ENCODE results near the gene ATP5F1C. TPM values are rescaled to one million over a fixed set of nuclear protein-coding genes. Genes with fewer than 3 reads are reported as not detected.

ATP5F1C gene
- total and polyA plus RNA-seq, 2 experiments from 2014 or later: 332 to 537 TPM

- Mint-ChIP-seq H3K4me3 (no peak overlapping the region), H3K4me1 (peaks cover 11% of the 10 kb centered on the region; the same call in 2 of the 3 replicates), H3K36me3 (ENCODE audit: low read depth) (peaks cover 23% of the 10 kb centered on the region), H3K9me3 (no peaks in the 10 kb centered on the region), H3K27ac (peak overlapping the region; percentile 57), H3K27me3 (ENCODE audit: insufficient read depth, low read depth, poor library complexity) (peaks cover 3% of the 10 kb centered on the region)
- Histone ChIP-seq H3F3A (replicated peaks; ENCODE audit: low read depth) (no peaks in the 10 kb centered on the region), H3K4me2 (no peak overlapping the region), H3K36me3 (ENCODE audit: insufficient read depth) (peaks cover 10% of the 10 kb centered on the region), H3K79me2 (replicated peaks; ENCODE audit: insufficient read depth) (peaks cover 97% of the 10 kb centered on the region), H3K27me3 (ENCODE audit: insufficient read depth) (no peaks in the 10 kb centered on the region), H3K9me2 (ENCODE audit: insufficient read depth) (no peaks in the 10 kb centered on the region), H2AFZ (no peak overlapping the region), H3K27ac (ENCODE audit: low read depth) (no peak overlapping the region), H4K20me1 (replicated peaks; ENCODE audit: insufficient read depth) (peaks cover 35% of the 10 kb centered on the region), H3K4me3 (no peak overlapping the region), H3K4me1 (ENCODE audit: insufficient read depth) (peaks cover 12% of the 10 kb centered on the region)
- ATAC-seq: no peak
- DNase-seq (ENCODE audit: low spot score): no peak
- TF ChIP-seq EZH2 (IDR thresholded peaks at IDR 0.05; ENCODE audit: low read depth, unreplicated experiment) (no peak), ZNF114 (CRISPR knock-in tag; IDR thresholded peaks at IDR 0.05) (no peak), ZNF331 (CRISPR knock-in tag; IDR thresholded peaks at IDR 0.05; ENCODE audit: low read depth) (no peak), ZNF462 (CRISPR knock-in tag; IDR thresholded peaks at IDR 0.05) (no peak), CTCF (conservative IDR thresholded peaks at IDR 0.05; ENCODE audit: low read depth in 2 of 2) (no peak), NANOG (IDR thresholded peaks at IDR 0.05; ENCODE audit: borderline replicate concordance) (no peak), STAT1 (IDR thresholded peaks at IDR 0.05; ENCODE audit: unreplicated experiment) (no peak)
Observed at GRCh38 chr10:7792541-7792940, 4.6 kb downstream of the ATP5F1C start.

All from GM23338 (cell line).